Measurements from ENCODE around the gene ILRUN. TPM values are rescaled to one million over a fixed set of nuclear protein-coding genes. Genes with fewer than 3 reads are reported as not detected.

Gene ILRUN
- polyA plus RNA-seq, 1 of the 3 experiments (the other 2 are of a cell fraction): 19.5 TPM

- TF ChIP-seq TEAD4 (IDR thresholded peaks at IDR 0.05; ENCODE audit: borderline replicate concordance, insufficient read depth): no peak
- TF ChIP-seq, protein P1, sequence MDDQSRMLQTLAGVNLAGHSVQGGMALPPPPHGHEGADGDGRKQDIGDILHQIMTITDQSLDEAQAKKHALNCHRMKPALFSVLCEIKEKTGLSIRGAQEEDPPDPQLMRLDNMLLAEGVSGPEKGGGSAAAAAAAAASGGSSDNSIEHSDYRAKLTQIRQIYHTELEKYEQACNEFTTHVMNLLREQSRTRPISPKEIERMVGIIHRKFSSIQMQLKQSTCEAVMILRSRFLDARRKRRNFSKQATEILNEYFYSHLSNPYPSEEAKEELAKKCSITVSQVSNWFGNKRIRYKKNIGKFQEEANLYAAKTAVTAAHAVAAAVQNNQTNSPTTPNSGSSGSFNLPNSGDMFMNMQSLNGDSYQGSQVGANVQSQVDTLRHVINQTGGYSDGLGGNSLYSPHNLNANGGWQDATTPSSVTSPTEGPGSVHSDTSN (IDR thresholded peaks at IDR 0.05): no peak
- no peak for TF ChIP-seq MAX (IDR thresholded peaks at IDR 0.05; ENCODE audit: low read depth)
- TF ChIP-seq RCOR1 (IDR thresholded peaks at IDR 0.05; ENCODE audit: low read length): no peak
- no peak for TF ChIP-seq TAF1 (IDR thresholded peaks at IDR 0.05; ENCODE audit: borderline replicate concordance, low read depth, low read length)
- TF ChIP-seq CHD2 (IDR thresholded peaks at IDR 0.05; ENCODE audit: low read length, partially characterized antibody): no peak
- TF ChIP-seq POLR2AphosphoS5 (IDR thresholded peaks at IDR 0.05; ENCODE audit: low read depth, low read length): no peak
- no peak for TF ChIP-seq GATA2 (CRISPR knock-in tag; IDR thresholded peaks at IDR 0.05)
- TF ChIP-seq SMC3 (IDR thresholded peaks at IDR 0.05; ENCODE audit: low read depth, low read length): no peak
- no peak for TF ChIP-seq JUND (IDR thresholded peaks at IDR 0.05)
- TF ChIP-seq, protein P2, sequence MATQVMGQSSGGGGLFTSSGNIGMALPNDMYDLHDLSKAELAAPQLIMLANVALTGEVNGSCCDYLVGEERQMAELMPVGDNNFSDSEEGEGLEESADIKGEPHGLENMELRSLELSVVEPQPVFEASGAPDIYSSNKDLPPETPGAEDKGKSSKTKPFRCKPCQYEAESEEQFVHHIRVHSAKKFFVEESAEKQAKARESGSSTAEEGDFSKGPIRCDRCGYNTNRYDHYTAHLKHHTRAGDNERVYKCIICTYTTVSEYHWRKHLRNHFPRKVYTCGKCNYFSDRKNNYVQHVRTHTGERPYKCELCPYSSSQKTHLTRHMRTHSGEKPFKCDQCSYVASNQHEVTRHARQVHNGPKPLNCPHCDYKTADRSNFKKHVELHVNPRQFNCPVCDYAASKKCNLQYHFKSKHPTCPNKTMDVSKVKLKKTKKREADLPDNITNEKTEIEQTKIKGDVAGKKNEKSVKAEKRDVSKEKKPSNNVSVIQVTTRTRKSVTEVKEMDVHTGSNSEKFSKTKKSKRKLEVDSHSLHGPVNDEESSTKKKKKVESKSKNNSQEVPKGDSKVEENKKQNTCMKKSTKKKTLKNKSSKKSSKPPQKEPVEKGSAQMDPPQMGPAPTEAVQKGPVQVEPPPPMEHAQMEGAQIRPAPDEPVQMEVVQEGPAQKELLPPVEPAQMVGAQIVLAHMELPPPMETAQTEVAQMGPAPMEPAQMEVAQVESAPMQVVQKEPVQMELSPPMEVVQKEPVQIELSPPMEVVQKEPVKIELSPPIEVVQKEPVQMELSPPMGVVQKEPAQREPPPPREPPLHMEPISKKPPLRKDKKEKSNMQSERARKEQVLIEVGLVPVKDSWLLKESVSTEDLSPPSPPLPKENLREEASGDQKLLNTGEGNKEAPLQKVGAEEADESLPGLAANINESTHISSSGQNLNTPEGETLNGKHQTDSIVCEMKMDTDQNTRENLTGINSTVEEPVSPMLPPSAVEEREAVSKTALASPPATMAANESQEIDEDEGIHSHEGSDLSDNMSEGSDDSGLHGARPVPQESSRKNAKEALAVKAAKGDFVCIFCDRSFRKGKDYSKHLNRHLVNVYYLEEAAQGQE (IDR thresholded peaks at IDR 0.05; ENCODE audit: low read depth, low read length): no peak
- no peak for TF ChIP-seq MXI1 (IDR thresholded peaks at IDR 0.05; ENCODE audit: low read depth, low read length)
- TF ChIP-seq, protein P3, sequence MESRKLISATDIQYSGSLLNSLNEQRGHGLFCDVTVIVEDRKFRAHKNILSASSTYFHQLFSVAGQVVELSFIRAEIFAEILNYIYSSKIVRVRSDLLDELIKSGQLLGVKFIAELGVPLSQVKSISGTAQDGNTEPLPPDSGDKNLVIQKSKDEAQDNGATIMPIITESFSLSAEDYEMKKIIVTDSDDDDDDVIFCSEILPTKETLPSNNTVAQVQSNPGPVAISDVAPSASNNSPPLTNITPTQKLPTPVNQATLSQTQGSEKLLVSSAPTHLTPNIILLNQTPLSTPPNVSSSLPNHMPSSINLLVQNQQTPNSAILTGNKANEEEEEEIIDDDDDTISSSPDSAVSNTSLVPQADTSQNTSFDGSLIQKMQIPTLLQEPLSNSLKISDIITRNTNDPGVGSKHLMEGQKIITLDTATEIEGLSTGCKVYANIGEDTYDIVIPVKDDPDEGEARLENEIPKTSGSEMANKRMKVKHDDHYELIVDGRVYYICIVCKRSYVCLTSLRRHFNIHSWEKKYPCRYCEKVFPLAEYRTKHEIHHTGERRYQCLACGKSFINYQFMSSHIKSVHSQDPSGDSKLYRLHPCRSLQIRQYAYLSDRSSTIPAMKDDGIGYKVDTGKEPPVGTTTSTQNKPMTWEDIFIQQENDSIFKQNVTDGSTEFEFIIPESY (IDR thresholded peaks at IDR 0.05; ENCODE audit: borderline replicate concordance, low read depth): no peak
- TF ChIP-seq ELF1 (IDR thresholded peaks at IDR 0.05): no peak
- TF ChIP-seq, protein P4, sequence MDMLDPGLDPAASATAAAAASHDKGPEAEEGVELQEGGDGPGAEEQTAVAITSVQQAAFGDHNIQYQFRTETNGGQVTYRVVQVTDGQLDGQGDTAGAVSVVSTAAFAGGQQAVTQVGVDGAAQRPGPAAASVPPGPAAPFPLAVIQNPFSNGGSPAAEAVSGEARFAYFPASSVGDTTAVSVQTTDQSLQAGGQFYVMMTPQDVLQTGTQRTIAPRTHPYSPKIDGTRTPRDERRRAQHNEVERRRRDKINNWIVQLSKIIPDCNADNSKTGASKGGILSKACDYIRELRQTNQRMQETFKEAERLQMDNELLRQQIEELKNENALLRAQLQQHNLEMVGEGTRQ (IDR thresholded peaks at IDR 0.05; ENCODE audit: borderline replicate concordance, low read depth, low read length): no peak
- TF ChIP-seq NFIC (IDR thresholded peaks at IDR 0.05; ENCODE audit: borderline replicate concordance): no peak
- TF ChIP-seq TCF12 (IDR thresholded peaks at IDR 0.05): no peak
- TF ChIP-seq, protein P5, sequence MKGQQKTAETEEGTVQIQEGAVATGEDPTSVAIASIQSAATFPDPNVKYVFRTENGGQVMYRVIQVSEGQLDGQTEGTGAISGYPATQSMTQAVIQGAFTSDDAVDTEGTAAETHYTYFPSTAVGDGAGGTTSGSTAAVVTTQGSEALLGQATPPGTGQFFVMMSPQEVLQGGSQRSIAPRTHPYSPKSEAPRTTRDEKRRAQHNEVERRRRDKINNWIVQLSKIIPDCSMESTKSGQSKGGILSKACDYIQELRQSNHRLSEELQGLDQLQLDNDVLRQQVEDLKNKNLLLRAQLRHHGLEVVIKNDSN (IDR thresholded peaks at IDR 0.05; ENCODE audit: borderline replicate concordance, low read depth): no peak
- no peak for TF ChIP-seq YY1 (IDR thresholded peaks at IDR 0.05; ENCODE audit: low read depth)
- H3K4me3 ChIP-seq (ENCODE audit: low read depth in 2 of 2, low read length in 1 of 2): no peak overlapping the region
- 88% methylated on average over 9 of the region's 9 CpGs for WGBS (ENCODE audit: low lambda C conversion rate)
- POLR2A ChIA-PET: no interaction called here
- H3F3A ChIP-seq (replicated peaks; ENCODE audit: insufficient read depth): peaks cover 3% of the 10 kb centered on the region
- no peak overlapping the region for H2AFZ ChIP-seq (ENCODE audit: low read depth)
- no peak overlapping the region for H3K9ac ChIP-seq
- no peaks in the 10 kb centered on the region for H4K20me1 ChIP-seq (ENCODE audit: insufficient read depth)
- H3K79me2 ChIP-seq (ENCODE audit: insufficient read depth): peaks cover 3% of the 10 kb centered on the region
- H3K36me3 ChIP-seq (replicated peaks in 1 of 2; ENCODE audit: control insufficient read depth in 1 of 2, insufficient read depth in 2 of 2, low read length in 1 of 2): no peaks in the 10 kb centered on the region
- CTCF ChIA-PET: interaction anchor here (0.6 to 1.0 kb wide), 2 partner anchors 20 to 452 kb away, joined by 3 read pairs; no protein-coding TSS in a partner anchor
- no peak for DNase-seq
- H3K9me2 ChIP-seq: no peaks in the 10 kb centered on the region
- H3K4me1 ChIP-seq (ENCODE audit: control insufficient read depth in 1 of 2, insufficient read depth in 2 of 2, low read depth in 1 of 2, low read length in 1 of 2): no peaks in the 10 kb centered on the region
- H3K27ac ChIP-seq (ENCODE audit: low read depth in 2 of 2, low read length in 1 of 2): no peak overlapping the region
- H3K9me3 ChIP-seq: no peaks in the 10 kb centered on the region
- H3K27me3 ChIP-seq (ENCODE audit: insufficient read depth): no peaks in the 10 kb centered on the region
- H3K4me2 ChIP-seq: no peak overlapping the region
Measured at GRCh38 chr6:34701199-34701598, 4.6 kb upstream of the ILRUN start.
